Uterus (tissue), 4 donors: ENCODE measurements around the gene SPAG8. TPM values are rescaled to one million over a fixed set of nuclear protein-coding genes. Genes with fewer than 3 reads are reported as not detected.

Source experiments
- DNase-seq, 2 donors: peaks; one replicate each; pipeline ENCODE4 v3.0.0-alpha.2; 2019 to 2020
- H3K27ac ChIP-seq, 2 donors: fragments of 200-600 bp; sonication (generic); 1 replicate in 1 of 2; 2 replicates in 1 of 2; pipeline ENCODE4 v1.5.1; 2016 to 2018
- H3K27me3 ChIP-seq, 2 donors: fragments of 200-600 bp; sonication (generic); one replicate each; pipeline ENCODE4 v1.5.1; 2018 to 2019; ENCODE audit warnings: control low read depth in 1 of 2
- H3K36me3 ChIP-seq, 2 donors: fragments of 200-600 bp; sonication (generic); one replicate each; pipeline ENCODE4 v1.5.1; 2019; ENCODE audit warnings: control low read depth in 1 of 2
- H3K4me1 ChIP-seq, 2 donors: fragments of 200-600 bp; sonication (generic); one replicate each; pipeline ENCODE4 v1.5.1; 2018 to 2019; ENCODE audit warnings: control low read depth in 1 of 2
- H3K4me3 ChIP-seq, 2 donors: fragments of 200-600 bp; sonication (generic); 1 replicate in 1 of 2; 2 replicates in 1 of 2; pipeline ENCODE4 v1.5.1; 2018 to 2019; ENCODE audit warnings: mild to moderate bottlenecking in 1 of 2
- H3K9me3 ChIP-seq, 2 donors: fragments of 200-600 bp; sonication (generic); one replicate each; pipeline ENCODE4 v1.5.1; 2019; ENCODE audit warnings: control low read depth in 1 of 2
- CTCF ChIP-seq, 4 experiments: fragments of 200-600 bp in 2 of 4; fragments of 450-650 bp in 2 of 4; sonication (generic) in 2 of 4; IDR thresholded peaks; one replicate each; pipeline ENCODE4 v1.5.1; 2016 to 2019; ENCODE audit warnings: antibody characterized with exemption in 4 of 4, mild to moderate bottlenecking in 2 of 4, moderate library complexity in 1 of 4
- POLR2A ChIP-seq, 2 donors: fragments of 450-650 bp; IDR thresholded peaks; one replicate each; pipeline ENCODE4 v1.6.1; 2016; ENCODE audit warnings: antibody characterized with exemption in 2 of 2, mild to moderate bottlenecking in 1 of 2, moderate library complexity in 1 of 2
- intact Hi-C: fragments of 100-400 bp; cut with DNase I; formaldehyde crosslinking; loops from one replicate; pipeline ENCODE4 v1.15.1; 2023; ENCODE audit warnings: low total_unique reads
- total RNA-seq, 4 donors: library from RNA; depleted of rRNA in 3 of 4; stranded (reverse); fragments of >200 nt in 3 of 4; gene quantifications; one replicate each; pipeline versions ENCODE4 v1.1.0 to v1.2.4, GENCODE V29; 2014 to 2023
- donor health status: DM: yes; HTN: yes; CAD: no.

Gene SPAG8
- total RNA-seq, 4 donors from 2014 or later, result 0.26 to 6.0 (median 4.0) TPM; not detected in 1

GRCh38 chr9:35810122-35810521 is 1.9 kb downstream of the SPAG8 start:
- Histone ChIP-seq H3K27me3 (no peaks in the 10 kb centered on the region), H3K9me3 (no peaks in the 10 kb centered on the region), H3K27ac (no peak overlapping the region), H3K4me1 (peaks cover 0 to 6% of the 10 kb centered on the region in 2 donors), H3K36me3 (no peaks in the 10 kb centered on the region), H3K4me3 (no peak overlapping the region)
- intact Hi-C loops, result loop anchor here (10.0 kb wide), 1 partner anchor 695 kb away; the partner anchor contains the start of gene ATOSB
- no peak for DNase-seq
- TF ChIP-seq CTCF (IDR thresholded peaks at IDR 0.05) (no peak), POLR2A (IDR thresholded peaks at IDR 0.05) (no peak)

GRCh38 chr9:35808433-35808832 is 3.6 kb downstream of the SPAG8 start:
- H3K27me3 ChIP-seq, result no peaks in the 10 kb centered on the region
- no peak for DNase-seq
- no peaks in the 10 kb centered on the region for H3K9me3 ChIP-seq
- no peaks in the 10 kb centered on the region for H3K36me3 ChIP-seq
- intact Hi-C loops, result no loop called here
- TF ChIP-seq POLR2A (IDR thresholded peaks at IDR 0.05) (no peak), CTCF (IDR thresholded peaks at IDR 0.05) (no peak)
- no peak overlapping the region for H3K27ac ChIP-seq
- H3K4me1 ChIP-seq, result peaks cover 0 to 6% of the 10 kb centered on the region in 2 donors
- H3K4me3 ChIP-seq, result no peak overlapping the region

GRCh38 chr9:35806101-35806500 is 6.0 kb downstream of the SPAG8 start:
- Histone ChIP-seq H3K9me3 (no peaks in the 10 kb centered on the region), H3K36me3 (no peaks in the 10 kb centered on the region), H3K27ac (no peak overlapping the region), H3K4me1 (no peaks in the 10 kb centered on the region), H3K27me3 (no peaks in the 10 kb centered on the region), H3K4me3 (no peak overlapping the region)
- intact Hi-C loops, result no loop called here
- DNase-seq, result no peak
- TF ChIP-seq POLR2A (IDR thresholded peaks at IDR 0.05), result no peak
- no peak for TF ChIP-seq CTCF (IDR thresholded peaks at IDR 0.05)

- Histone ChIP-seq H3K4me1 (no peaks in the 10 kb centered on the region), H3K27ac (no peak overlapping the region), H3K27me3 (no peaks in the 10 kb centered on the region), H3K36me3 (no peaks in the 10 kb centered on the region), H3K4me3 (no peak overlapping the region), H3K9me3 (no peaks in the 10 kb centered on the region)
- no peak for DNase-seq
- no peak for TF ChIP-seq CTCF (IDR thresholded peaks at IDR 0.05)
- no peak for TF ChIP-seq POLR2A (IDR thresholded peaks at IDR 0.05)
- intact Hi-C loops, result no loop called here
These were observed 10.5 kb downstream of the SPAG8 start for GRCh38 chr9:35801328-35802128.

- H3K36me3 ChIP-seq, result no peaks in the 10 kb centered on the region
- H3K4me3 ChIP-seq, result no peak overlapping the region
- intact Hi-C loops, result no loop called here
- H3K9me3 ChIP-seq, result no peaks in the 10 kb centered on the region
- H3K27ac ChIP-seq, result no peak overlapping the region
- TF ChIP-seq POLR2A (IDR thresholded peaks at IDR 0.05) (no peak), CTCF (IDR thresholded peaks at IDR 0.05) (no peak)
- DNase-seq, result no peak
- H3K4me1 ChIP-seq, result no peaks in the 10 kb centered on the region
- no peaks in the 10 kb centered on the region for H3K27me3 ChIP-seq
These were observed 11.5 kb downstream of the SPAG8 start for GRCh38 chr9:35800530-35800929.
